Esophagus squamous epithelium (tissue), 4 donors: ENCODE data around the gene ACOT8.

Source experiments
- POLR2A ChIP-seq, 4 donors: fragments of 450-650 bp; IDR thresholded peaks; one replicate each; pipeline ENCODE4 v1.6.1; 2017; ENCODE audit warnings: antibody characterized with exemption in 4 of 4, mild to moderate bottlenecking in 4 of 4, moderate library complexity in 3 of 4
- TF ChIP-seq, protein P1 (sequence below), 6 experiments: fragments of 450-650 bp in 4 of 6; fragments of 200-600 bp in 2 of 6; sonication (generic) in 2 of 6; IDR thresholded peaks; one replicate each; pipeline ENCODE4 v1.5.1; 2016 to 2019; ENCODE audit warnings: antibody characterized with exemption in 6 of 6, mild to moderate bottlenecking in 4 of 6, moderate library complexity in 4 of 6

DNA sequence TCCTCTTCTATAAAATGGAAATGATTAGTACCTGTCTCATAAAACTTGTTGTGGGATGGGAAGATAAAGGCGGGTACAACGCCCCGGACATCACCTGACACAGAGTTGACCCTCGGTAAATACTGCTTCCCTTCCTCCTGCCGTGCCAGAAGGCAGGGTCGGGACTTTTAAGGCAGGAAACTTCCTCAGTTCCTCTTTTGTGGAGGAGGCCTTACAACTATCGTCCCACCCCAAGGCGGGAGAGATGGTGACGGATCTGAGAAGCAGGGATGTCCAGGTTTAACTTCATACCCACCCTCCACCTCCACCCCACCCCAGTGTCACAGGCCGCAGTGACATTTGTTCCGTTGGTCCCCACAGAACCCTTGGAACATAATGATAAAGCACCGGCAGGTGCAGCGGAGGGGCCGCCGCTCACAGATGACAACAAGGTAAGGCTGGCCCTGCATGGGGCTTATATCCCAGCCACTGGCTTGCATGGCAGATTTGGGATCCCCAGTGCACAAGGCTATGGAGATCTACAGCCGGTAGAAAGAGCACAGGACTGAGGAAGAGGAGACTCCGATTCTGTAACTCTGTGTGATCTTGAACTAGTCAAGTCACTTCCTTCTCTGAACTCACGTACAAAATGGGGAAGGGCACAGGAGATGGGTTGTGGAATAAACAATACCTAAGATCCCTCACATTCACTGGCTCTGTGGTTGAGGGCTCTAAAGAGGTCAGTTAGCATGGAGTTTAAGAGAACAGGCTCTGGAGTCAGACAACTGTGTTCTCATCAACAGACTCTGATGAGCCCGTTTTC lies 64.7 kb downstream of the ACOT8 start:
- TF ChIP-seq, protein P1, sequence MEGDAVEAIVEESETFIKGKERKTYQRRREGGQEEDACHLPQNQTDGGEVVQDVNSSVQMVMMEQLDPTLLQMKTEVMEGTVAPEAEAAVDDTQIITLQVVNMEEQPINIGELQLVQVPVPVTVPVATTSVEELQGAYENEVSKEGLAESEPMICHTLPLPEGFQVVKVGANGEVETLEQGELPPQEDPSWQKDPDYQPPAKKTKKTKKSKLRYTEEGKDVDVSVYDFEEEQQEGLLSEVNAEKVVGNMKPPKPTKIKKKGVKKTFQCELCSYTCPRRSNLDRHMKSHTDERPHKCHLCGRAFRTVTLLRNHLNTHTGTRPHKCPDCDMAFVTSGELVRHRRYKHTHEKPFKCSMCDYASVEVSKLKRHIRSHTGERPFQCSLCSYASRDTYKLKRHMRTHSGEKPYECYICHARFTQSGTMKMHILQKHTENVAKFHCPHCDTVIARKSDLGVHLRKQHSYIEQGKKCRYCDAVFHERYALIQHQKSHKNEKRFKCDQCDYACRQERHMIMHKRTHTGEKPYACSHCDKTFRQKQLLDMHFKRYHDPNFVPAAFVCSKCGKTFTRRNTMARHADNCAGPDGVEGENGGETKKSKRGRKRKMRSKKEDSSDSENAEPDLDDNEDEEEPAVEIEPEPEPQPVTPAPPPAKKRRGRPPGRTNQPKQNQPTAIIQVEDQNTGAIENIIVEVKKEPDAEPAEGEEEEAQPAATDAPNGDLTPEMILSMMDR (IDR thresholded peaks at IDR 0.05) = no peak
- no peak for TF ChIP-seq POLR2A (IDR thresholded peaks at IDR 0.05)
